SU-DHL-6 (cell line): ENCODE measurements around the gene IGFLR1.

Experiments used
- CTCF ChIP-seq: fragments of 200-600 bp; sonication (generic); IDR thresholded peaks from one replicate; pipeline ENCODE4 v1.5.1; 2017; ENCODE audit warnings: antibody characterized with exemption, mild to moderate bottlenecking, low read length, moderate library complexity; ENCODE audit not compliant: insufficient read depth, poor library complexity, severe bottlenecking
- EZH2phosphoT487 ChIP-seq: fragments of 200-600 bp; sonication (generic), shearing (Covaris generic); conservative IDR thresholded peaks from 2 replicates; pipeline ENCODE4 v1.6.1; 2018; ENCODE audit warnings: mild to moderate bottlenecking, antibody characterized with exemption, low read length, moderate library complexity, mixed read lengths

- TF ChIP-seq CTCF (no peak), EZH2phosphoT487 (no peak)
Observed at GRCh38 chr19:35755131-35755549, 12.9 kb upstream of the IGFLR1 start.
